Mucosa of rectum (tissue), 2 donors: ENCODE data around the gene PDE6A.

Source experiments
- H3K27ac ChIP-seq, 2 donors: one replicate each; pipeline ENCODE4 v1.7.0; 2013; ENCODE audit warnings: inconsistent platforms in 2 of 2, low read depth in 2 of 2, low read length in 2 of 2
- H3K27me3 ChIP-seq, 2 donors: one replicate each; pipeline ENCODE4 v1.7.0; 2013; ENCODE audit warnings: low read length in 2 of 2; ENCODE audit not compliant: control insufficient read depth in 2 of 2, insufficient read depth in 2 of 2
- H3K36me3 ChIP-seq, 2 donors: one replicate each; pipeline ENCODE4 v1.7.0; 2013; ENCODE audit warnings: low read length in 2 of 2; ENCODE audit not compliant: control insufficient read depth in 2 of 2, insufficient read depth in 2 of 2
- H3K4me1 ChIP-seq, 2 donors: one replicate each; pipeline ENCODE4 v1.7.0; 2013; ENCODE audit warnings: low read length in 2 of 2, mild to moderate bottlenecking in 1 of 2; ENCODE audit not compliant: control insufficient read depth in 2 of 2, insufficient read depth in 2 of 2
- H3K4me3 ChIP-seq, 2 donors: one replicate each; pipeline ENCODE4 v1.7.0; 2013; ENCODE audit warnings: low read length in 2 of 2
- H3K9ac ChIP-seq, 2 donors: one replicate each; pipeline ENCODE4 v1.7.0; 2013; ENCODE audit warnings: low read length in 2 of 2, low read depth in 1 of 2, mild to moderate bottlenecking in 1 of 2
- H3K9me3 ChIP-seq, 2 donors: one replicate each; pipeline ENCODE4 v1.7.0; 2013; ENCODE audit warnings: low read length in 2 of 2; ENCODE audit not compliant: control insufficient read depth in 2 of 2
- donor health status: healthy.
- donor health status: Normal muscosa, but diverticular disease.

The PDE6A gene

GRCh38 chr5:149846021-149846420 lies 98.6 kb downstream of the PDE6A start:
- peaks cover 60 to 63% of the 10 kb centered on the region in 2 donors for H3K36me3 ChIP-seq
- no peak overlapping the region for H3K9ac ChIP-seq
- H3K9me3 ChIP-seq, result no peaks in the 10 kb centered on the region
- H3K27ac ChIP-seq, result no peak overlapping the region
- peaks cover 16% of the 10 kb centered on the region in 2 donors for H3K4me1 ChIP-seq
- H3K4me3 ChIP-seq, result no peak overlapping the region
- H3K27me3 ChIP-seq, result no peaks in the 10 kb centered on the region

GRCh38 chr5:149845601-149846000 lies 99.0 kb downstream of the PDE6A start:
- H3K27me3 ChIP-seq, result no peaks in the 10 kb centered on the region
- H3K9me3 ChIP-seq, result no peaks in the 10 kb centered on the region
- H3K9ac ChIP-seq, result no peak overlapping the region
- H3K4me1 ChIP-seq, result peaks cover 13% of the 10 kb centered on the region in 2 donors
- no peak overlapping the region for H3K27ac ChIP-seq
- peaks cover 64 to 66% of the 10 kb centered on the region in 2 donors for H3K36me3 ChIP-seq
- no peak overlapping the region for H3K4me3 ChIP-seq

- peaks cover 45 to 54% of the 10 kb centered on the region in 2 donors for H3K36me3 ChIP-seq
- H3K27me3 ChIP-seq, result no peaks in the 10 kb centered on the region
Observed at GRCh38 chr5:149841851-149842793, 102.5 kb downstream of the PDE6A start.

GRCh38 chr5:149840226-149840825 lies 104.3 kb downstream of the PDE6A start:
- Histone ChIP-seq H3K4me1 (peaks cover 4 to 7% of the 10 kb centered on the region in 2 donors), H3K27me3 (no peaks in the 10 kb centered on the region), H3K9ac (no peak overlapping the region), H3K9me3 (no peaks in the 10 kb centered on the region), H3K27ac (no peak overlapping the region), H3K4me3 (no peak overlapping the region), H3K36me3 (peaks cover 48 to 55% of the 10 kb centered on the region in 2 donors)

More at GRCh38 chr5:149841851-149842793, 102.5 kb downstream of the PDE6A start:
- H3K4me1 ChIP-seq, result peaks cover 4 to 7% of the 10 kb centered on the region in 2 donors
- H3K9me3 ChIP-seq, result no peaks in the 10 kb centered on the region
- no peak overlapping the region for H3K4me3 ChIP-seq
- no peak overlapping the region for H3K27ac ChIP-seq
- no peak overlapping the region for H3K9ac ChIP-seq

GRCh38 chr5:149839761-149840160 lies 104.8 kb downstream of the PDE6A start:
- Histone ChIP-seq H3K36me3 (peaks cover 48 to 55% of the 10 kb centered on the region in 2 donors), H3K9ac (no peak overlapping the region), H3K9me3 (no peaks in the 10 kb centered on the region), H3K27ac (no peak overlapping the region), H3K4me1 (peaks cover 4 to 7% of the 10 kb centered on the region in 2 donors), H3K27me3 (no peaks in the 10 kb centered on the region), H3K4me3 (no peak overlapping the region)

- Histone ChIP-seq H3K4me3 (no peak overlapping the region), H3K4me1 (peaks cover 4 to 7% of the 10 kb centered on the region in 2 donors), H3K9ac (no peak overlapping the region), H3K27me3 (no peaks in the 10 kb centered on the region), H3K27ac (no peak overlapping the region), H3K9me3 (no peaks in the 10 kb centered on the region), H3K36me3 (peaks cover 48 to 50% of the 10 kb centered on the region in 2 donors)
Observed at GRCh38 chr5:149838881-149839739, 105.5 kb downstream of the PDE6A start.

- no peak overlapping the region for H3K4me3 ChIP-seq
- H3K9me3 ChIP-seq, result no peaks in the 10 kb centered on the region
- H3K4me1 ChIP-seq, result peaks cover 4 to 7% of the 10 kb centered on the region in 2 donors
- H3K27ac ChIP-seq, result no peak overlapping the region
- no peak overlapping the region for H3K9ac ChIP-seq
- no peaks in the 10 kb centered on the region for H3K27me3 ChIP-seq
- peaks cover 55 to 64% of the 10 kb centered on the region in 2 donors for H3K36me3 ChIP-seq
Observed at GRCh38 chr5:149837680-149838269, 106.8 kb downstream of the PDE6A start.

- Histone ChIP-seq H3K4me1 (peaks cover 4 to 7% of the 10 kb centered on the region in 2 donors), H3K9ac (no peak overlapping the region), H3K9me3 (no peaks in the 10 kb centered on the region), H3K4me3 (no peak overlapping the region), H3K36me3 (peaks cover 51 to 61% of the 10 kb centered on the region in 2 donors), H3K27me3 (no peaks in the 10 kb centered on the region), H3K27ac (no peak overlapping the region)
Observed at GRCh38 chr5:149836451-149837139, 108.0 kb downstream of the PDE6A start.

- no peak overlapping the region for H3K9ac ChIP-seq
- no peaks in the 10 kb centered on the region for H3K27me3 ChIP-seq
- peaks cover 53 to 55% of the 10 kb centered on the region in 2 donors for H3K36me3 ChIP-seq
- H3K4me1 ChIP-seq, result peaks cover 4 to 5% of the 10 kb centered on the region in 2 donors
- H3K4me3 ChIP-seq, result no peak overlapping the region
- no peaks in the 10 kb centered on the region for H3K9me3 ChIP-seq
- no peak overlapping the region for H3K27ac ChIP-seq
Observed at GRCh38 chr5:149834246-149834855, 110.2 kb downstream of the PDE6A start.
